Spleen (tissue), 7 donors: ENCODE measurements around the gene TLX1.
"Not testable (repeated sequence)": the region's sequence is repeated elsewhere in the genome, so short reads cannot be mapped to it uniquely, and the experiment has no call there.

ENCODE experiments used
- CTCF ChIP-seq, 11 experiments: fragments of 200-600 bp in 7 of 11; fragments of 450-650 bp in 4 of 11; sonication (generic) in 4 of 11; IDR thresholded peaks in 8 of 11; conservative IDR thresholded peaks in 3 of 11; 1 replicate in 7 of 11; 2 replicates in 4 of 11; pipeline versions ENCODE4 v1.4.0 to v1.8.0; 2016 to 2021; ENCODE audit warnings: antibody characterized with exemption in 11 of 11, inconsistent platforms in 4 of 11, mild to moderate bottlenecking in 1 of 11
- POLR2A ChIP-seq, 3 donors: fragments of 450-650 bp; IDR thresholded peaks; one replicate each; pipeline ENCODE4 v1.5.1; 2017; ENCODE audit warnings: antibody characterized with exemption in 3 of 3, mild to moderate bottlenecking in 1 of 3
- donor health status: DM: no; HTN: no; CAD: no; lungs with moderate emphysema.
- donor health status: DM: no; HTN: no; CAD: no.
- donor health status: DM: no; HTN: no; CAD: no.

DNA sequence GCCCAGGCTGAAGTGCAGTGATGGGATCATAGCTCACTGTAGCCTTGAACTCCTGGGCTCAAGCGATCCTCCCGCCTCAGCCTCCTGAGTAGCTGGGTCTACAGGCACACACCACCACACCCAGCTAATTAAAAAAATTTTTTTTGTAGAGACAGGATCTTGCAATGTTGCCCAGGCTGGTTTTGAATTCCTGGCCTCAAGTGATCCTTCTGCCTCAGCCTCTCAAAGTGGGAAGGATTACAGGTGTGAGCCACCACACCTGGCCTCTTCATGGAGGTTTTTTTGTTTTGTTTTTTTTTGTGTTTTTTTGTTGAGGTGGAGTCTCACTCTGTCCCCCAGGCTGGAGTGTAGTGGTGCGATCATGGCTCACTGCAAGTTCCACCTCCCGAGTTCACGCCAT, 23.4 kb downstream of the TLX1 start:
- not testable (repeated sequence) for TF ChIP-seq CTCF (IDR thresholded peaks at IDR 0.05 in 8 of 11, conservative IDR thresholded peaks at IDR 0.05 in 3 of 11); POLR2A (IDR thresholded peaks at IDR 0.05)
